Spleen (tissue), 7 donors: ENCODE results near the gene EPB41L4A.

Experiments used
- CTCF ChIP-seq, 11 experiments: fragments of 200-600 bp in 7 of 11; fragments of 450-650 bp in 4 of 11; sonication (generic) in 4 of 11; IDR thresholded peaks in 8 of 11; conservative IDR thresholded peaks in 3 of 11; 1 replicate in 7 of 11; 2 replicates in 4 of 11; pipeline versions ENCODE4 v1.4.0 to v1.8.0; 2016 to 2021; ENCODE audit warnings: antibody characterized with exemption in 11 of 11, inconsistent platforms in 4 of 11, mild to moderate bottlenecking in 1 of 11
- POLR2A ChIP-seq, 3 donors: fragments of 450-650 bp; IDR thresholded peaks; one replicate each; pipeline ENCODE4 v1.5.1; 2017; ENCODE audit warnings: antibody characterized with exemption in 3 of 3, mild to moderate bottlenecking in 1 of 3
- donor health status: DM: no; HTN: no; CAD: no; lungs with moderate emphysema.
- donor health status: DM: no; HTN: no; CAD: no.
- donor health status: DM: no; HTN: no; CAD: no.

GRCh38 chr5:112436144-112436543 lies 17.1 kb upstream of the EPB41L4A start:
- TF ChIP-seq CTCF (IDR thresholded peaks at IDR 0.05 in 8 of 11, conservative IDR thresholded peaks at IDR 0.05 in 3 of 11), result no peak
- TF ChIP-seq POLR2A (IDR thresholded peaks at IDR 0.05), result no peak
